Vagina (tissue), 2 donors: ENCODE data around the gene EVPLL.

Experiments used
- POLR2AphosphoS5 ChIP-seq, 2 donors: sonication (generic); formaldehyde crosslinking; IDR thresholded peaks; one replicate each; pipeline ENCODE4 v1.9.0; 2017; ENCODE audit warnings: antibody characterized with exemption in 2 of 2, mild to moderate bottlenecking in 2 of 2, low read depth in 1 of 2; ENCODE audit not compliant: insufficient read depth in 1 of 2
- TF ChIP-seq, protein P1 (sequence below), 3 experiments: fragments of 450-650 bp in 2 of 3; fragments of 200-600 bp in 1 of 3; sonication (generic) in 1 of 3; IDR thresholded peaks; one replicate each; pipeline ENCODE4 v1.5.1; 2017 to 2019; ENCODE audit warnings: antibody characterized with exemption in 3 of 3, mild to moderate bottlenecking in 2 of 3, moderate library complexity in 2 of 3

DNA sequence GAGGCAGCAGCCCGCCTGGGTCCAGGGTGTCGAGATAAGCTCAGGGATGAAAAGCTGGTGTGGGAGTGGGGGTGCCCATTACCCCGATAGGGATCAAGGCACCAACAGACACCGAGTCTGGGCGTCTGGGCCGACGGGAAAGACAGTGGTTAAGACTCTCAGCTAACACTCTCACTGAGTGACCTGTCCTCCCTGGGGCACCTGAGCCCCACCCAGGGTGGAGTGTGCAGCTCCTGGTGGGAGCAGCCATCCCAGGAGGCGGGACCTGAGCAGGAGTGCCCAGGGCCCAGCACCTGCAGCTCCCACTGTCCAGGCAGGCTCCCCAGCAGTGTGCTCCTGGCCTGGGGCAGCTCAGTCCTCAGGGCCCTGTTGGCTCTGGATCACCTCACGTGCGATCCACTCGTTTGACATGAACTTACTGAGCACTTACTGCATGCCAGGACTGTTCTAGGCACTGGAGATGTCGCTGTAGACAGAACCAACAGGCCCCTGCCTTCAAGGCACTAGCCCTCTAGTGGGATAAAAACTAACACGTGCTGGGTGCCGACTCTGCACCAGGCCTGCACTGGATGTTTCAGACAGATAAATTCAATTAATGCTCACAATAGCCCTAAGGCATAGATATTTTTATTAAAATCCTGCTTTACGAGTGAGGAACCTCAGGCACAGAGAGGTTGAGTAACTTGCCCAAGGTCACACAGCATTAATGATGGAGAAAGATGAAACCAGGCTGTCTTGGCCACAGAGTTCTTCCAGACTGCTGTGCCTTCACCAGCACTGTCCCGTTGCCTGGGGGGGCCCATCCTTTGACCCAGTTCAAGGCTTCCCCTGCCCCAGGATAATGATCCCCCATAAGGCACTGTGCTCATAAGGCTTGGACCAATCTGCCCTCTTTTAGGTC is 1.9 kb downstream of the EVPLL start:
- TF ChIP-seq, protein P1, sequence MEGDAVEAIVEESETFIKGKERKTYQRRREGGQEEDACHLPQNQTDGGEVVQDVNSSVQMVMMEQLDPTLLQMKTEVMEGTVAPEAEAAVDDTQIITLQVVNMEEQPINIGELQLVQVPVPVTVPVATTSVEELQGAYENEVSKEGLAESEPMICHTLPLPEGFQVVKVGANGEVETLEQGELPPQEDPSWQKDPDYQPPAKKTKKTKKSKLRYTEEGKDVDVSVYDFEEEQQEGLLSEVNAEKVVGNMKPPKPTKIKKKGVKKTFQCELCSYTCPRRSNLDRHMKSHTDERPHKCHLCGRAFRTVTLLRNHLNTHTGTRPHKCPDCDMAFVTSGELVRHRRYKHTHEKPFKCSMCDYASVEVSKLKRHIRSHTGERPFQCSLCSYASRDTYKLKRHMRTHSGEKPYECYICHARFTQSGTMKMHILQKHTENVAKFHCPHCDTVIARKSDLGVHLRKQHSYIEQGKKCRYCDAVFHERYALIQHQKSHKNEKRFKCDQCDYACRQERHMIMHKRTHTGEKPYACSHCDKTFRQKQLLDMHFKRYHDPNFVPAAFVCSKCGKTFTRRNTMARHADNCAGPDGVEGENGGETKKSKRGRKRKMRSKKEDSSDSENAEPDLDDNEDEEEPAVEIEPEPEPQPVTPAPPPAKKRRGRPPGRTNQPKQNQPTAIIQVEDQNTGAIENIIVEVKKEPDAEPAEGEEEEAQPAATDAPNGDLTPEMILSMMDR (IDR thresholded peaks at IDR 0.05), result no peak
- no peak for TF ChIP-seq POLR2AphosphoS5 (IDR thresholded peaks at IDR 0.05; ENCODE audit: insufficient read depth in 1 of 2, low read depth in 1 of 2)
